ENCODE measurements around the gene DCAF4. TPM values are rescaled to one million over a fixed set of nuclear protein-coding genes. Genes with fewer than 3 reads are reported as not detected.
A peak's percentile ranks its signal among the peaks of the same experiment; 100 is the strongest.

Gene DCAF4
- total and polyA plus RNA-seq, 3 experiments from 2014 or later, result 7.3 to 26.8 (median 22.5) TPM

- no peak for DNase-seq
- POLR2A ChIA-PET, result no interaction called here
- H3K36me3 Mint-ChIP-seq, result peaks cover 0 to 4% (median 0%) of the 10 kb centered on the region in 3 donors
- H3K36me3 ChIP-seq (ENCODE audit: insufficient read depth, low read length), result no peaks in the 10 kb centered on the region
- H3K4me3 Mint-ChIP-seq, result no peak overlapping the region
- H3K9me3 Mint-ChIP-seq, result no peaks in the 10 kb centered on the region
- no peak overlapping the region for H3K27ac ChIP-seq (ENCODE audit: low read depth, low read length)
- no peak overlapping the region for H3K27ac Mint-ChIP-seq
- H3K27me3 ChIP-seq (ENCODE audit: insufficient read depth, low read length, poor library complexity, severe bottlenecking), result peaks cover 14% of the 10 kb centered on the region
- H3K9me3 ChIP-seq (ENCODE audit: low read length), result no peaks in the 10 kb centered on the region
- H3K27me3 Mint-ChIP-seq, result peaks cover 25 to 47% of the 10 kb centered on the region in 2 donors
- H3K4me1 ChIP-seq (ENCODE audit: insufficient read depth, low read length), result peaks cover 12% of the 10 kb centered on the region
- H3K4me3 ChIP-seq (ENCODE audit: low read length), result no peak overlapping the region
- CTCF ChIA-PET, result interaction anchor here (2.3 kb wide), 1 partner anchor 382 kb away, joined by 11 read pairs; no protein-coding TSS in a partner anchor
- peaks cover 14 to 17% (median 15%) of the 10 kb centered on the region in 3 donors for H3K4me1 Mint-ChIP-seq
Observed at GRCh38 chr14:72898448-72898847, 27.8 kb upstream of the DCAF4 start.

- Mint-ChIP-seq H3K27ac (no peak overlapping the region), H3K4me1 (no peaks in the 10 kb centered on the region), H3K36me3 (no peaks in the 10 kb centered on the region), H3K27me3 (peaks cover 10 to 34% of the 10 kb centered on the region in 2 donors), H3K4me3 (no peak overlapping the region), H3K9me3 (no peaks in the 10 kb centered on the region)
- H3K4me1 ChIP-seq (ENCODE audit: insufficient read depth, low read length), result no peaks in the 10 kb centered on the region
- ChIA-PET CTCF (interaction anchor here (0.7 kb wide), 1 partner anchor 385 kb away, joined by 5 read pairs; no protein-coding TSS in a partner anchor), POLR2A (no interaction called here)
- H3K36me3 ChIP-seq (ENCODE audit: insufficient read depth, low read length), result no peaks in the 10 kb centered on the region
- H3K27me3 ChIP-seq (ENCODE audit: insufficient read depth, low read length, poor library complexity, severe bottlenecking), result peaks cover 3% of the 10 kb centered on the region
- no peak overlapping the region for H3K27ac ChIP-seq (ENCODE audit: low read depth, low read length)
- H3K4me3 ChIP-seq (ENCODE audit: low read length), result no peak overlapping the region
- no peaks in the 10 kb centered on the region for H3K9me3 ChIP-seq (ENCODE audit: low read length)
- no peak for DNase-seq
Observed at GRCh38 chr14:72901361-72901760, 24.9 kb upstream of the DCAF4 start.

GRCh38 chr14:72902801-72903530 is 23.3 kb upstream of the DCAF4 start:
- CTCF ChIA-PET, result interaction anchor here (0.6 to 4.8 kb wide), 7 partner anchors 9 to 1347 kb away, joined by 3 to 138 read pairs (median 5); partner anchors contain the start of gene DPF3
- no peak overlapping the region for H3K4me3 ChIP-seq (ENCODE audit: low read length)
- DNase-seq, result no peak
- Mint-ChIP-seq H3K36me3 (no peaks in the 10 kb centered on the region), H3K27ac (peak overlapping the region in 1 of 8 donors; percentile 12), H3K4me3 (no peak overlapping the region), H3K4me1 (no peaks in the 10 kb centered on the region), H3K27me3 (peaks cover 0 to 34% of the 10 kb centered on the region in 2 donors), H3K9me3 (no peaks in the 10 kb centered on the region)
- H3K27ac ChIP-seq (ENCODE audit: low read depth, low read length), result no peak overlapping the region
- no peaks in the 10 kb centered on the region for H3K36me3 ChIP-seq (ENCODE audit: insufficient read depth, low read length)
- no peaks in the 10 kb centered on the region for H3K27me3 ChIP-seq (ENCODE audit: insufficient read depth, low read length, poor library complexity, severe bottlenecking)
- no peaks in the 10 kb centered on the region for H3K9me3 ChIP-seq (ENCODE audit: low read length)
- H3K4me1 ChIP-seq (ENCODE audit: insufficient read depth, low read length), result no peaks in the 10 kb centered on the region
- POLR2A ChIA-PET, result no interaction called here

- ChIA-PET CTCF (interaction anchor here (1.2 to 4.8 kb wide), 7 partner anchors 9 to 879 kb away, joined by 3 to 138 read pairs (median 7); partner anchors contain the start of gene DPF3), POLR2A (interaction anchor here (0.5 kb wide), 1 partner anchor 16 kb away, joined by 5 read pairs; no protein-coding TSS in a partner anchor)
- no peak overlapping the region for H3K27ac Mint-ChIP-seq
- no peak overlapping the region for H3K27ac ChIP-seq (ENCODE audit: low read depth, low read length)
- no peak overlapping the region for H3K4me3 Mint-ChIP-seq
- H3K27me3 ChIP-seq (ENCODE audit: insufficient read depth, low read length, poor library complexity, severe bottlenecking), result no peaks in the 10 kb centered on the region
- no peaks in the 10 kb centered on the region for H3K9me3 ChIP-seq (ENCODE audit: low read length)
- no peaks in the 10 kb centered on the region for H3K4me1 Mint-ChIP-seq
- H3K27me3 Mint-ChIP-seq, result peaks cover 0 to 34% of the 10 kb centered on the region in 2 donors
- DNase-seq, result no peak
- no peaks in the 10 kb centered on the region for H3K4me1 ChIP-seq (ENCODE audit: insufficient read depth, low read length)
- no peaks in the 10 kb centered on the region for H3K9me3 Mint-ChIP-seq
- H3K36me3 ChIP-seq (ENCODE audit: insufficient read depth, low read length), result no peaks in the 10 kb centered on the region
- H3K4me3 ChIP-seq (ENCODE audit: low read length), result no peak overlapping the region
- H3K36me3 Mint-ChIP-seq, result no peaks in the 10 kb centered on the region
Observed at GRCh38 chr14:72903716-72904115, 22.5 kb upstream of the DCAF4 start.

DNA sequence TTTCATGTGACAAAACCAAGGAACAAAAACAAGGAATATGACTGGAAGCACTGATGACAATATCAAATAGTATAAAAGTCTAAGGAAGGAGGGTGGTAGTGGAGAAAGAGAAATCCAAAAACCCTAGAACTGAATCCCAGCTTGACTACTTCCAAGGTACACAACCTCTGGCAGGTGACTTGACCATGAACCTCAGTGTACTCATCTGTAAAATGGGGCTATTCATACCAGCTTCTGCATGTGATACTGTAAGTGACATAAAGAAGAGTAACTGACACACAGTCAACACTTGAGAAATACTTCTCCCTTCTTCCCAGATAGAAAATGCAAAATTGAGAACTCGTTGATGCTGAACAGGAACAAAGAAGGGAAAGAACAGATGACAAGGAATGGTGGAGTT is 22.0 kb upstream of the DCAF4 start:
- Mint-ChIP-seq H3K27ac (no peak overlapping the region), H3K9me3 (no peaks in the 10 kb centered on the region), H3K4me3 (no peak overlapping the region), H3K36me3 (no peaks in the 10 kb centered on the region), H3K27me3 (peaks cover 0 to 30% of the 10 kb centered on the region in 2 donors), H3K4me1 (peaks cover 0 to 2% (median 0%) of the 10 kb centered on the region in 3 donors)
- Histone ChIP-seq H3K27me3 (ENCODE audit: insufficient read depth, low read length, poor library complexity, severe bottlenecking) (no peaks in the 10 kb centered on the region), H3K4me3 (ENCODE audit: low read length) (no peak overlapping the region), H3K4me1 (ENCODE audit: insufficient read depth, low read length) (no peaks in the 10 kb centered on the region), H3K36me3 (ENCODE audit: insufficient read depth, low read length) (no peaks in the 10 kb centered on the region), H3K27ac (ENCODE audit: low read depth, low read length) (no peak overlapping the region), H3K9me3 (ENCODE audit: low read length) (no peaks in the 10 kb centered on the region)
- ChIA-PET CTCF (interaction anchor here (1.2 to 4.8 kb wide), 7 partner anchors 9 to 880 kb away, joined by 3 to 138 read pairs (median 7); partner anchors contain the start of gene DPF3), POLR2A (interaction anchor here (0.5 kb wide), 1 partner anchor 15 kb away, joined by 5 read pairs; no protein-coding TSS in a partner anchor)
- no peak for DNase-seq

DNA sequence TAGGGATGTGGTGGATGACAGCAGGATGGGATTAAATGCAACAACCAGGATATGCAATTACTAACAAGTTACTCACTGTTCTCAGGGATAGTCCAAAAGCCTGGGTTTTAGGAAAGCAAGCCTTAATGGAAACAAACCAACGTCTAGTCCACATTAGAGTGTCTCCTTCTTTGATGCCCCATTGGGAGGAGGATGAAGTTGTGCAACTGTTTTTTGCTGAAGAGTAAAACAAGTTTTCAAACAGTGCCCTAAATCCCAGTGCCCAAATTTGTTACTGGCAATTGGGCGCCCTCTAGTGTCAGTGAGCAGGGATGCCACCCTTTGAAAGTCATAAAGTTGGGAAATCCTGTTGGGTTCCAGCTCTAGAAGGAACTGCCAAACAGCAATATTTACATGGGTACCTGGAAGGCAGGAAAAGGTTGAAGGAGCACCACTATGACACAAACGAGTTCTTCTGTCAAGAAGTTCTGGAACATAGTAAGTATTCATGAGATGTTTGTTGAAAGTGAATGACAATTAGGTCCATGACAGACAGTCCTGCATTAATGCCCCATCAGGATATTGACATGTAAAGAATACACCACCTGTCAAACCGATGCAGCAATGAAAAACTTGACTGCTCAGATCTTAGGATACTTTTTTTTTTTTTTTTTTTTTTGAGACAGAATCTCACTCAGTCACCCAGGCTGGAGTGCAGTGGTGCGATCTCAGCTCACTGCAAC is 21.3 kb upstream of the DCAF4 start:
- peak; percentile 44 to 74 (median 54) for DNase-seq
- Mint-ChIP-seq H3K4me1 (peaks cover 0 to 4% (median 0%) of the 10 kb centered on the region in 3 donors), H3K4me3 (no peak overlapping the region), H3K27ac (peak overlapping the region in 1 of 8 donors; percentile 49), H3K27me3 (peaks cover 5 to 28% of the 10 kb centered on the region in 2 donors), H3K36me3 (no peaks in the 10 kb centered on the region), H3K9me3 (no peaks in the 10 kb centered on the region)
- POLR2A ChIA-PET, result no interaction called here
- H3K27me3 ChIP-seq (ENCODE audit: insufficient read depth, low read length, poor library complexity, severe bottlenecking), result no peaks in the 10 kb centered on the region
- no peak overlapping the region for H3K27ac ChIP-seq (ENCODE audit: low read depth, low read length)
- CTCF ChIA-PET, result interaction anchor here (0.6 to 4.8 kb wide), 11 partner anchors 9 to 428 kb away, joined by 3 to 138 read pairs (median 5); no protein-coding TSS in a partner anchor
- no peaks in the 10 kb centered on the region for H3K4me1 ChIP-seq (ENCODE audit: insufficient read depth, low read length)
- no peaks in the 10 kb centered on the region for H3K36me3 ChIP-seq (ENCODE audit: insufficient read depth, low read length)
- H3K9me3 ChIP-seq (ENCODE audit: low read length), result no peaks in the 10 kb centered on the region
- no peak overlapping the region for H3K4me3 ChIP-seq (ENCODE audit: low read length)

GRCh38 chr14:72906316-72906715 is 19.9 kb upstream of the DCAF4 start:
- POLR2A ChIA-PET, result no interaction called here

More at GRCh38 chr14:72906316-72906715, 19.9 kb upstream of the DCAF4 start:
- H3K27me3 ChIP-seq (ENCODE audit: insufficient read depth, low read length, poor library complexity, severe bottlenecking), result no peaks in the 10 kb centered on the region
- no peak overlapping the region for H3K4me3 ChIP-seq (ENCODE audit: low read length)
- CTCF ChIA-PET, result interaction anchor here (0.7 to 4.8 kb wide), 4 partner anchors 11 to 390 kb away, joined by 3 to 138 read pairs (median 4); no protein-coding TSS in a partner anchor
- H3K4me3 Mint-ChIP-seq, result no peak overlapping the region
- H3K27ac Mint-ChIP-seq, result no peak overlapping the region
- H3K4me1 ChIP-seq (ENCODE audit: insufficient read depth, low read length), result no peaks in the 10 kb centered on the region
- H3K36me3 ChIP-seq (ENCODE audit: insufficient read depth, low read length), result no peaks in the 10 kb centered on the region
- peaks cover 0 to 4% (median 0%) of the 10 kb centered on the region in 3 donors for H3K4me1 Mint-ChIP-seq
- H3K36me3 Mint-ChIP-seq, result no peaks in the 10 kb centered on the region
- no peak for DNase-seq
- H3K27me3 Mint-ChIP-seq, result peaks cover 5 to 23% of the 10 kb centered on the region in 2 donors
- H3K9me3 ChIP-seq (ENCODE audit: low read length), result no peaks in the 10 kb centered on the region
- no peak overlapping the region for H3K27ac ChIP-seq (ENCODE audit: low read depth, low read length)
- H3K9me3 Mint-ChIP-seq, result no peaks in the 10 kb centered on the region
